B cell (primary cell): Measurements from ENCODE around the gene NUMB. TPM values are rescaled to one million over a fixed set of nuclear protein-coding genes. Genes with fewer than 3 reads are reported as not detected.

Source experiments
- ATAC-seq: fragments of 200-7000 bp; cut with Tn5 transposase; one replicate; pipeline ENCODE4 v1.10.0; 2021; ENCODE audit warnings: low read depth, mild to moderate bottlenecking, moderate number of reproducible peaks, moderate library complexity
- CTCF ChIA-PET: fragments of 350-600 bp; sonication (Branson Sonifier 250); formaldehyde crosslinking; loops from one replicate; lab custom pipeline; 2021; ENCODE audit warnings: antibody characterized with exemption, inconsistent platforms; lab: Charles Lee
- POLR2A ChIA-PET: fragments of 350-600 bp; sonication (Branson Sonifier 250); formaldehyde crosslinking; loops from one replicate; lab custom pipeline; 2021; ENCODE audit warnings: antibody characterized with exemption; lab: Charles Lee
- DNase-seq: peaks from one replicate; pipeline ENCODE4 v3.0.0; 2013
- H2AFZ ChIP-seq: 2 replicates; pipeline ENCODE4 v1.6.1; 2012; ENCODE audit warnings: mild to moderate bottlenecking, low read depth, low read length; ENCODE audit not compliant: insufficient read depth, poor library complexity, severe bottlenecking
- H3K27ac ChIP-seq, 2 donors: 1 replicate in 1 of 2; 2 replicates in 1 of 2; pipeline ENCODE4 v1.5.1; 2012 to 2013; ENCODE audit warnings: low read length in 2 of 2, mild to moderate bottlenecking in 2 of 2, moderate library complexity in 1 of 2
- H3K27me3 ChIP-seq, 4 experiments: fragments of 200-600 bp in 1 of 4; sonication (generic) in 1 of 4; replicated peaks in 1 of 4; 1 replicate in 2 of 4; 2 replicates in 2 of 4; pipeline versions ENCODE4 v1.6.1 to v1.7.0; 2013 to 2016; ENCODE audit warnings: low read length in 3 of 4, mild to moderate bottlenecking in 2 of 4, mixed read lengths in 1 of 4, moderate library complexity in 1 of 4; ENCODE audit not compliant: insufficient read depth in 4 of 4, control insufficient read depth in 3 of 4; ENCODE audit errors: control extremely low read depth in 1 of 4
- H3K36me3 ChIP-seq, 2 experiments: replicated peaks in 1 of 2; 1 replicate in 1 of 2; 2 replicates in 1 of 2; pipeline versions ENCODE4 v1.6.1 to v1.7.1; 2013; ENCODE audit warnings: low read length in 1 of 2; ENCODE audit not compliant: insufficient read depth in 2 of 2, control insufficient read depth in 1 of 2; ENCODE audit errors: control extremely low read depth in 1 of 2, extremely low read depth in 1 of 2
- H3K4me1 ChIP-seq, 2 donors: fragments of 200-600 bp in 1 of 2; sonication (generic) in 1 of 2; 1 replicate in 1 of 2; 2 replicates in 1 of 2; pipeline versions ENCODE4 v1.5.1 to v1.6.1; 2013 to 2017; ENCODE audit warnings: low read length in 2 of 2; ENCODE audit not compliant: control insufficient read depth in 2 of 2, insufficient read depth in 2 of 2
- H3K4me2 ChIP-seq: replicated peaks from 2 replicates; pipeline ENCODE3; 2012; ENCODE audit warnings: mild to moderate bottlenecking, low read depth, low read length; ENCODE audit not compliant: poor library complexity, severe bottlenecking
- H3K4me3 ChIP-seq, 5 experiments: fragments of 200-600 bp in 1 of 5; sonication (generic) in 1 of 5; 1 replicate in 3 of 5; 2 replicates in 2 of 5; pipeline versions ENCODE4 v1.5.1 to v1.7.0; 2011 to 2016; ENCODE audit warnings: low read length in 4 of 5, mild to moderate bottlenecking in 4 of 5, low read depth in 2 of 5, control low read depth in 1 of 5, moderate library complexity in 1 of 5; ENCODE audit not compliant: insufficient read depth in 1 of 5; ENCODE audit errors: control extremely low read depth in 1 of 5, extremely low read depth in 1 of 5
- H3K79me2 ChIP-seq: fragments of 200-600 bp; sonication (generic); one replicate; pipeline ENCODE4 v1.6.0; 2016; ENCODE audit warnings: low read length; ENCODE audit not compliant: control insufficient read depth, insufficient read depth
- H3K9ac ChIP-seq: fragments of 200-600 bp; sonication (generic); 2 replicates; pipeline ENCODE4 v1.6.1; 2017; ENCODE audit warnings: mild to moderate bottlenecking, low read length, moderate library complexity
- H3K9me3 ChIP-seq, 3 donors: one replicate each; pipeline versions ENCODE4 v1.6.1 to v1.7.1; 2013; ENCODE audit warnings: low read length in 2 of 3; ENCODE audit not compliant: control insufficient read depth in 2 of 3, insufficient read depth in 1 of 3; ENCODE audit errors: control extremely low read depth in 1 of 3
- H4K20me1 ChIP-seq: 2 replicates; pipeline ENCODE4 v1.6.0; 2012; ENCODE audit warnings: mild to moderate bottlenecking, low read length; ENCODE audit not compliant: insufficient read depth, control insufficient read depth, poor library complexity, severe bottlenecking
- H3K27ac Mint-ChIP-seq: one replicate; pipeline ENCODE4 v1.8.0; 2021; ENCODE audit warnings: mixed read lengths
- H3K27me3 Mint-ChIP-seq: one replicate; pipeline ENCODE4 v1.8.0; 2021; ENCODE audit warnings: mixed read lengths
- H3K4me1 Mint-ChIP-seq: one replicate; pipeline ENCODE4 v1.8.0; 2021; ENCODE audit warnings: mixed read lengths
- H3K4me3 Mint-ChIP-seq: one replicate; pipeline ENCODE4 v1.8.0; 2021; ENCODE audit warnings: mixed read lengths
- H3K9me3 Mint-ChIP-seq: one replicate; pipeline ENCODE4 v1.8.0; 2022; ENCODE audit warnings: mixed read lengths; ENCODE audit not compliant: insufficient read depth
- CTCF ChIP-seq: fragments of 200-600 bp; IDR thresholded peaks from one replicate; pipeline ENCODE4 v1.8.0; 2022; ENCODE audit warnings: antibody characterized with exemption, mild to moderate bottlenecking
- EZH2 ChIP-seq: IDR thresholded peaks from 2 replicates; pipeline ENCODE4 v1.6.1; 2012; ENCODE audit warnings: borderline replicate concordance, low read depth, mild to moderate bottlenecking, moderate library complexity, low read length; ENCODE audit not compliant: insufficient read depth, poor library complexity, severe bottlenecking
- whole genome bisulfite sequencing: methylation state at CpG from one replicate; pipeline ENCODE4 v1.1.5; 2013; ENCODE audit warnings: missing lambda C conversion rate; ENCODE audit not compliant: insufficient coverage; 5-methylcytosine and 5-hydroxymethylcytosine counted together
- intact Hi-C: fragments of 100-400 bp; cut with micrococcal nuclease; formaldehyde crosslinking; loops from one replicate; pipeline ENCODE4 v1.10.0; 2022
- polyA plus RNA-seq: library from polyadenylated mRNA; depleted of rRNA; stranded (reverse); fragments of >200 nt; gene quantifications from 2 replicates; pipeline ENCODE4 v1.2.3, GENCODE V29; 2012
- total RNA-seq, 2 donors: library from RNA; stranded (reverse); fragments of 120-200 nt in 1 of 2; gene quantifications; 1 replicate in 1 of 2; 2 replicates in 1 of 2; pipeline versions ENCODE4 v1.2.3 to v1.2.4, GENCODE V29; 2013 to 2022

NUMB gene
- total and polyA plus RNA-seq, 2 donors (not counting 1 experiment from before 2014, with no cell fraction given): 63.4 to 102 TPM

GRCh38 chr14:73253721-73254120 is 204.6 kb downstream of the NUMB start:
- H3K9me3 Mint-ChIP-seq: no peaks in the 10 kb centered on the region
- H3K36me3 ChIP-seq: no peaks in the 10 kb centered on the region
- no peaks in the 10 kb centered on the region for H3K27me3 ChIP-seq
- no peaks in the 10 kb centered on the region for H3K79me2 ChIP-seq
- no peak overlapping the region for H3K27ac Mint-ChIP-seq
- no peak overlapping the region for H3K9ac ChIP-seq
- ChIA-PET CTCF (no interaction called here), POLR2A (no interaction called here)
- no peak overlapping the region for H2AFZ ChIP-seq
- TF ChIP-seq CTCF: no peak
- TF ChIP-seq EZH2: no peak
- no peak overlapping the region for H3K27ac ChIP-seq
- no peak for ATAC-seq
- H3K4me1 Mint-ChIP-seq: peaks cover 14% of the 10 kb centered on the region
- H3K4me3 ChIP-seq: no peak overlapping the region
- no peaks in the 10 kb centered on the region for H3K27me3 Mint-ChIP-seq
- WGBS: 89% methylated on average over 12 of the region's 12 CpGs
- no peak overlapping the region for H3K4me3 Mint-ChIP-seq
- no peak overlapping the region for H3K4me2 ChIP-seq
- intact Hi-C loops: no loop called here
- H4K20me1 ChIP-seq: no peaks in the 10 kb centered on the region
- H3K9me3 ChIP-seq: no peaks in the 10 kb centered on the region
- H3K4me1 ChIP-seq: peaks cover 2 to 3% of the 10 kb centered on the region in 2 donors
- no peak for DNase-seq

GRCh38 chr14:73253323-73253610 is 205.1 kb downstream of the NUMB start:
- Mint-ChIP-seq H3K27ac (no peak overlapping the region), H3K9me3 (no peaks in the 10 kb centered on the region), H3K27me3 (no peaks in the 10 kb centered on the region), H3K4me3 (no peak overlapping the region), H3K4me1 (peaks cover 17% of the 10 kb centered on the region)
- H3K4me3 ChIP-seq: no peak overlapping the region
- no peak overlapping the region for H3K4me2 ChIP-seq
- H3K27ac ChIP-seq: no peak overlapping the region
- H3K4me1 ChIP-seq: peaks cover 6 to 8% of the 10 kb centered on the region in 2 donors
- no peak for DNase-seq
- H2AFZ ChIP-seq: no peak overlapping the region
- intact Hi-C loops: no loop called here
- H3K9ac ChIP-seq: no peak overlapping the region
- no peaks in the 10 kb centered on the region for H4K20me1 ChIP-seq
- H3K36me3 ChIP-seq: no peaks in the 10 kb centered on the region
- ChIA-PET POLR2A (no interaction called here), CTCF (no interaction called here)
- WGBS: 90% methylated on average over 10 of the region's 10 CpGs
- TF ChIP-seq CTCF (no peak), EZH2 (no peak)
- ATAC-seq: no peak
- no peaks in the 10 kb centered on the region for H3K79me2 ChIP-seq
- no peaks in the 10 kb centered on the region for H3K9me3 ChIP-seq
- H3K27me3 ChIP-seq: no peaks in the 10 kb centered on the region
